MCF 10A (cell line): ENCODE results near the gene MEIS2. TPM values are rescaled to one million over a fixed set of nuclear protein-coding genes. Genes with fewer than 3 reads are reported as not detected.

Source experiments
- BruUV-seq: library from RNA; stranded (reverse); fragments of 400-500 nt; replicated peaks from 2 replicates; lab custom pipeline; 2021; lab: Mats Ljungman, UMichigan
- CTCF ChIA-PET: fragments of 300-600 bp; sonication (Branson Sonifier 250); formaldehyde crosslinking; extraction: SDS; loops from one replicate; lab custom pipeline; 2021; ENCODE audit warnings: antibody characterized with exemption, inconsistent platforms; lab: Yijun Ruan, JAX
- POLR2A ChIA-PET: fragments of 300-600, 350-650 bp; sonication (Branson Sonifier 250); formaldehyde crosslinking; extraction: SDS; loops from one replicate; lab custom pipeline; 2020; ENCODE audit warnings: antibody characterized with exemption, inconsistent platforms; lab: Yijun Ruan, JAX
- DNase-seq: peaks from one replicate; pipeline ENCODE4 v3.0.0-alpha.2; 2018; ENCODE audit not compliant: unreplicated experiment
- H3K27ac Mint-ChIP-seq: one replicate; pipeline ENCODE4 v1.8.0; 2022; ENCODE audit warnings: mild to moderate bottlenecking, low read depth, mixed read lengths; ENCODE audit not compliant: unreplicated experiment
- H3K27me3 Mint-ChIP-seq: one replicate; pipeline ENCODE4 v1.8.0; 2022; ENCODE audit warnings: mixed read lengths; ENCODE audit not compliant: insufficient read depth, unreplicated experiment
- H3K36me3 Mint-ChIP-seq: one replicate; pipeline ENCODE4 v1.8.0; 2022; ENCODE audit warnings: mild to moderate bottlenecking, moderate library complexity, mixed read lengths; ENCODE audit not compliant: insufficient read depth, unreplicated experiment
- H3K4me1 Mint-ChIP-seq: one replicate; pipeline ENCODE4 v1.8.0; 2022; ENCODE audit warnings: mixed read lengths; ENCODE audit not compliant: insufficient read depth, unreplicated experiment
- H3K4me3 Mint-ChIP-seq: one replicate; pipeline ENCODE4 v1.8.0; 2022; ENCODE audit warnings: mild to moderate bottlenecking, moderate library complexity, mixed read lengths; ENCODE audit not compliant: unreplicated experiment
- H3K9me3 Mint-ChIP-seq: one replicate; pipeline ENCODE4 v1.8.0; 2022; ENCODE audit warnings: mixed read lengths; ENCODE audit not compliant: unreplicated experiment
- intact Hi-C: fragments of 100-400 bp; cut with micrococcal nuclease; formaldehyde crosslinking; loops from 2 replicates; pipeline ENCODE4 v1.14.1; 2022
- microRNA-seq: library from miRNA; unstranded; fragments of <30 nt; microRNA quantifications from one replicate; pipeline ENCODE4 v1.2.0, GENCODE V29; 2022
- total RNA-seq: library from RNA; stranded (reverse); gene quantifications from 2 replicates; pipeline ENCODE4 v1.2.3, GENCODE V29; 2022
- TF ChIP-seq, protein P1 (sequence below): fragments of 200-600 bp; IDR thresholded peaks from one replicate; pipeline ENCODE4 v1.8.0; 2022; ENCODE audit warnings: antibody characterized with exemption, mild to moderate bottlenecking; ENCODE audit not compliant: unreplicated experiment

The MEIS2 gene
- total RNA-seq, 1 experiment from 2014 or later: 6.9 TPM

DNA sequence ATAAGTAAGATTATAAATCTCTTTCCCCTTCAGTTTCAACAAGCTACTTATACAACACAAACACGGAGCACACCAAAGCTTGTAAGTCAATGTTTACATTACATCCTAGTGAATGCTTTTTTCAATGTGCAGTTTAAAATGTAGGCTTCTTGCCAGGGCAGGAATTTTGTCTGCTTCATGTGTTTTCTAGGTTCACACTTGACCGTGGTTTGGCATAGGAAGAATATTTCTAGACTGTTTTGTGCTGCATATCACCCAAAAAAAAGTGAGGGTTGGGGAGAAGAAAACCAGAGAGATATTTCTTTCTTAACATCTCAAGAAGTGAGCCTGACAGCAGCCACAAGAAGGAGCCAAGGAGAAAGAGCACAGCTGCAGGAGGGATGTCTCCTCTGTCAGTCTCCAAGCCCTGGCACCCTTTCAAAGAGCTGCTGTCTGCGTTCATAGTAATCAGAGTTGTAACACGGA is 255.8 kb downstream of the MEIS2 start:
- BruUV-seq: no TSS peak
- H3K4me3 Mint-ChIP-seq: no peak overlapping the region
- H3K27ac Mint-ChIP-seq: no peak overlapping the region
- no peaks in the 10 kb centered on the region for H3K4me1 Mint-ChIP-seq
- H3K9me3 Mint-ChIP-seq: no peaks in the 10 kb centered on the region
- intact Hi-C loops: no loop called here
- TF ChIP-seq, protein P1, sequence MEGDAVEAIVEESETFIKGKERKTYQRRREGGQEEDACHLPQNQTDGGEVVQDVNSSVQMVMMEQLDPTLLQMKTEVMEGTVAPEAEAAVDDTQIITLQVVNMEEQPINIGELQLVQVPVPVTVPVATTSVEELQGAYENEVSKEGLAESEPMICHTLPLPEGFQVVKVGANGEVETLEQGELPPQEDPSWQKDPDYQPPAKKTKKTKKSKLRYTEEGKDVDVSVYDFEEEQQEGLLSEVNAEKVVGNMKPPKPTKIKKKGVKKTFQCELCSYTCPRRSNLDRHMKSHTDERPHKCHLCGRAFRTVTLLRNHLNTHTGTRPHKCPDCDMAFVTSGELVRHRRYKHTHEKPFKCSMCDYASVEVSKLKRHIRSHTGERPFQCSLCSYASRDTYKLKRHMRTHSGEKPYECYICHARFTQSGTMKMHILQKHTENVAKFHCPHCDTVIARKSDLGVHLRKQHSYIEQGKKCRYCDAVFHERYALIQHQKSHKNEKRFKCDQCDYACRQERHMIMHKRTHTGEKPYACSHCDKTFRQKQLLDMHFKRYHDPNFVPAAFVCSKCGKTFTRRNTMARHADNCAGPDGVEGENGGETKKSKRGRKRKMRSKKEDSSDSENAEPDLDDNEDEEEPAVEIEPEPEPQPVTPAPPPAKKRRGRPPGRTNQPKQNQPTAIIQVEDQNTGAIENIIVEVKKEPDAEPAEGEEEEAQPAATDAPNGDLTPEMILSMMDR: no peak
- DNase-seq: peak; percentile 4
- CTCF ChIA-PET: interaction anchor here (0.6 kb wide), 1 partner anchor 44 kb away, joined by 3 read pairs; no protein-coding TSS in a partner anchor
- POLR2A ChIA-PET: no interaction called here
- H3K27me3 Mint-ChIP-seq: peaks cover 66% of the 10 kb centered on the region
- no peaks in the 10 kb centered on the region for H3K36me3 Mint-ChIP-seq

- Mint-ChIP-seq H3K27ac (no peak overlapping the region), H3K36me3 (no peaks in the 10 kb centered on the region), H3K9me3 (no peaks in the 10 kb centered on the region), H3K27me3 (peaks cover 66% of the 10 kb centered on the region), H3K4me3 (no peak overlapping the region), H3K4me1 (no peaks in the 10 kb centered on the region)
- intact Hi-C loops: no loop called here
- DNase-seq: no peak
- POLR2A ChIA-PET: no interaction called here
- no TSS peak for BruUV-seq
- CTCF ChIA-PET: no interaction called here
- TF ChIP-seq, protein P1: no peak
Measured at GRCh38 chr15:36843822-36844221, 256.5 kb downstream of the MEIS2 start.

DNA sequence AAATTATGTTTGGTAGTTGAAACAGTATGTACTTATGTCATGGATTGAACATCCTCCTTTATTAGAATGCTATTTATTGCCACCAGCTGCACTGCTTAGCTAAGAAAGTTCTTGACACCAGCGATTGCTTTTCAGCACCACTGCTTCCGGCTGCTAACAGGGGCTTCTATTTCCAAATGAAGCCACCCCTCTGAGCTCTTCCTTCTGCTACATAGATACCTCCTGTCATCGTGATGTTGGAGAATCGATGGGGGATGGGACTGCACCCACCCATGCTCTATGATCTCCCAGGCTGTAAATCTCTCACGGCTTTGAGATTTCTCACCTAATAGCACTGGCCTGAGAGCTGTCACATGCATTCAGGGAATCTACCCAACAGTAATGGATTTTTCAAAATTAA is 259.2 kb downstream of the MEIS2 start:
- H3K4me1 Mint-ChIP-seq: no peaks in the 10 kb centered on the region
- H3K27me3 Mint-ChIP-seq: peaks cover 51% of the 10 kb centered on the region
- intact Hi-C loops: no loop called here
- H3K4me3 Mint-ChIP-seq: no peak overlapping the region
- no peaks in the 10 kb centered on the region for H3K9me3 Mint-ChIP-seq
- ChIA-PET CTCF (interaction anchor here (0.6 kb wide), 1 partner anchor 1833 kb away, joined by 3 read pairs; no protein-coding TSS in a partner anchor), POLR2A (no interaction called here)
- H3K27ac Mint-ChIP-seq: no peak overlapping the region
- TF ChIP-seq, protein P1: no peak
- no peak for DNase-seq
- BruUV-seq: no TSS peak
- H3K36me3 Mint-ChIP-seq: no peaks in the 10 kb centered on the region

Small RNA genes within 50 kb of the gene (microRNA-seq; reads per million reads assigned to microRNA genes)
- not detected for gene MIR8063
